ENCODE results near the gene XRCC4. TPM values are rescaled to one million over a fixed set of nuclear protein-coding genes. Genes with fewer than 3 reads are reported as not detected.

The XRCC4 gene
- total and polyA plus RNA-seq, 11 donors = 3.3 to 50.5 (median 8.0) TPM

DNA sequence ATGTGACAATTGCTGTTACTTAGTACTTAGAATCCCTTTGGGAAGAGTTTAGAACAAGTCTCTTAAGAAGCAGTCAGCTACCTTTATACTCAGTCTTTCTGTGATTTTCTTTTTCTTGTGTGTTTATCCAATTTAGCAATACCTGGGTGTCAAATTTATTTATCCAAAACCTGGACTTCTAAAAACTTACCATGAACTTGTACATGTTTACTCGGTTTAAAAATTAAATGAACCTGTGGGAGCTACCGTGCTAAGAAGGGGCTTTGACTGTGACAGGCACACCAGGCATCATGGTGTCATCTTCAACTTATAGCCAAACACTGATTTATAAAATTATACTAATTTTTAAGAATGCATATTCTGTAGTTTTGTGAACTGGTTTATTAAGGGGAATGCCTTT, 96.5 kb downstream of the XRCC4 start:
- WGBS, 4 donors = 96 to 98% (median 97%) methylated on average over 2 of the region's 2 CpGs
- Histone ChIP-seq H3K9me3 (no peaks in the 10 kb centered on the region), H3K4me3 (no peak overlapping the region), H3K27me3 (no peaks in the 10 kb centered on the region), H3K36me3 (no peaks in the 10 kb centered on the region), H3K27ac (no peak overlapping the region), H3K4me1 (peaks cover 0 to 13% (median 0%) of the 10 kb centered on the region in 12 donors)
- intact Hi-C loops (cut with DNase I) = no loop called here
- ATAC-seq = no peak
- DNase-seq = no peak
- TF ChIP-seq, protein P1, sequence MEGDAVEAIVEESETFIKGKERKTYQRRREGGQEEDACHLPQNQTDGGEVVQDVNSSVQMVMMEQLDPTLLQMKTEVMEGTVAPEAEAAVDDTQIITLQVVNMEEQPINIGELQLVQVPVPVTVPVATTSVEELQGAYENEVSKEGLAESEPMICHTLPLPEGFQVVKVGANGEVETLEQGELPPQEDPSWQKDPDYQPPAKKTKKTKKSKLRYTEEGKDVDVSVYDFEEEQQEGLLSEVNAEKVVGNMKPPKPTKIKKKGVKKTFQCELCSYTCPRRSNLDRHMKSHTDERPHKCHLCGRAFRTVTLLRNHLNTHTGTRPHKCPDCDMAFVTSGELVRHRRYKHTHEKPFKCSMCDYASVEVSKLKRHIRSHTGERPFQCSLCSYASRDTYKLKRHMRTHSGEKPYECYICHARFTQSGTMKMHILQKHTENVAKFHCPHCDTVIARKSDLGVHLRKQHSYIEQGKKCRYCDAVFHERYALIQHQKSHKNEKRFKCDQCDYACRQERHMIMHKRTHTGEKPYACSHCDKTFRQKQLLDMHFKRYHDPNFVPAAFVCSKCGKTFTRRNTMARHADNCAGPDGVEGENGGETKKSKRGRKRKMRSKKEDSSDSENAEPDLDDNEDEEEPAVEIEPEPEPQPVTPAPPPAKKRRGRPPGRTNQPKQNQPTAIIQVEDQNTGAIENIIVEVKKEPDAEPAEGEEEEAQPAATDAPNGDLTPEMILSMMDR (IDR thresholded peaks at IDR 0.05) = no peak
- TF ChIP-seq POLR2A (IDR thresholded peaks at IDR 0.05) = no peak

DNA sequence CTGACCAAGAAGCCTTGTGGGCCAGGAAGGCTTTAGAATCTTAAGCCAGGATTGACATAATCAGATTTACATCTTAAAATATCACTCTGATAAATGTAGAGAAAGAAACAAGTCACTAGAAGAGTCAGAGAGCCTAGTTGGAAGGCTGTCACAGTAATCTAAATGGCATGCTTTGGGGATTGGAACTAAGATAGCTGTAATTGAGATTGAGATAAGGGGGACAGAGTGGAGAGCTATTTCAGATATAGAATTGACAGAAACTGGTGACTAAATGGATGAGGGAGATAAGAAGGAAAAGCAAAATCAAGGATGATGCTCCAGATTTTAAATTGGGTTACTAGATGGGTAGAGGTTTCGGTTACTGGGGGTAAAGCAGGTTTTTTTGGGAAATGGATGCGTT, 100.5 kb downstream of the XRCC4 start:
- TF ChIP-seq, protein P1 (IDR thresholded peaks at IDR 0.05) = no peak
- ATAC-seq = no peak
- Histone ChIP-seq H3K27ac (no peak overlapping the region), H3K27me3 (no peaks in the 10 kb centered on the region), H3K9me3 (no peaks in the 10 kb centered on the region), H3K4me1 (peaks cover 0 to 7% (median 0%) of the 10 kb centered on the region in 12 donors), H3K36me3 (no peaks in the 10 kb centered on the region), H3K4me3 (no peak overlapping the region)
- DNase-seq = no peak
- 95 to 98% (median 98%) methylated on average over 2 of the region's 2 CpGs for WGBS, 4 donors
- intact Hi-C loops (cut with DNase I) = no loop called here

DNA sequence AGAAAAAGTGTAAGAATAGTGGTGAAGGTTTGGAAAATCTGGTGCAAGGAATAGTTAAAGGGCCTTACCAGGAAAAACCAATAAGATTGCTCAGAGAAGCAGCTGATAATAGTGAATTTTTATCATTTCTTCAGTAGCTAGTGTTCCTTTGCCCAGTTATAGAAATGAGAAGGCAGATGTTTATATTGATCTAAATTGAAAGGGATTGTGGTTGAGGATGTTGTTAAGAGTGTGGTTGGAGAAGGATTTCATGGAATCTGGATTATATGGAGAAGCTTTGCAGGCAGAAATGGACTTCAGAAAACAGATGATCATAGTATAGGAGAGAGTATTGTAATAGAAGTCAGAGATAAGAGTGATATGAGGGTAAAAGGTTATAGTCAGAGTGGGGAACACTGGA, 102.6 kb downstream of the XRCC4 start:
- Histone ChIP-seq H3K27me3 (no peaks in the 10 kb centered on the region), H3K9me3 (peaks cover 0 to 2% (median 0%) of the 10 kb centered on the region in 12 donors), H3K4me1 (no peaks in the 10 kb centered on the region), H3K36me3 (no peaks in the 10 kb centered on the region), H3K4me3 (no peak overlapping the region), H3K27ac (no peak overlapping the region)
- DNase-seq = no peak
- intact Hi-C loops (cut with DNase I) = no loop called here
- no peak for ATAC-seq
- no peak for TF ChIP-seq POLR2A (IDR thresholded peaks at IDR 0.05)

DNA sequence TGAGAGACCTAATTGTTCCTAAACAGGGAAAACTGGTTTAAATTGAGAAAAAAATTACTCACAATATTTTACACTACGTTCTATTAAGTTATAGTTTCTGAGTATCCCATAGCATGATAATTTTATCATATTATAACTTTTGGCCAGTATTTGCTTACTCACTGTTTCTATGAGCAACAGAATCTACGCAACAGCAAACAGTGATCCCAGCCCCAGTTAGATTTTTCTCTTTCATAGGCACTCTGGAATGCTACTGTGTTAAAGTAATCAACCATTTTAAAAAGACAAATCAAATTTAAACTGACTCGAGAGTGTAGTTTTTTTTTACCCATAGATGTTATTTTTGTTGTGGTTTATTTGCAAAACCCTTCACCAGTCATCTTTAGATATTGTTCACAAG, 107.2 kb downstream of the XRCC4 start:
- no peak overlapping the region for H3K27ac ChIP-seq
- 52 to 82% (median 75%) methylated on average over 3 of the region's 3 CpGs for WGBS, 4 donors
- peaks cover 0 to 14% (median 0%) of the 10 kb centered on the region in 12 donors for H3K9me3 ChIP-seq
- ATAC-seq (no peak), DNase-seq (no peak)
- TF ChIP-seq, protein P1 (IDR thresholded peaks at IDR 0.05) = no peak
- no peak for TF ChIP-seq POLR2A (IDR thresholded peaks at IDR 0.05)
- intact Hi-C loops (cut with DNase I) = no loop called here
- no peaks in the 10 kb centered on the region for H3K4me1 ChIP-seq
- no peak overlapping the region for H3K4me3 ChIP-seq
- no peaks in the 10 kb centered on the region for H3K36me3 ChIP-seq
- H3K27me3 ChIP-seq = no peaks in the 10 kb centered on the region

DNA sequence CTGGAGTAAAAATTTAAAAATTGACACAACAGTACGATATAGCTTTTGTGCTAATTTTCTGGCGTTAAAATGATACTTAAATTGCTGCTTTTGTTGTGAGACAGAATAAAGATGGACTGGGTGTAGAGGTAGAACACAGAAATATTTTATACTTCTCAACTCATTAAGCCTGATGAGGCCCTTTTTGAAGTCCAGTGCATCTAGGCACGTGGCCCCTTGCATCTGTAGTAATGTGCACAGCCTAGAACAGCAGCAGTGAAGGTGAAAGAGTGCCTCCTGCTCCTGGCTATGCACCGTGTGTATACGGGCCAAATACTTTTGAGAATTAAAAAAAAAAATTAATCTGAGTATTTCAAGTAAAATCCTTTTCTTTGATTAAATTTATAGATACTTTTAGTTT, 115.6 kb downstream of the XRCC4 start:
- Histone ChIP-seq H3K36me3 (no peaks in the 10 kb centered on the region), H3K27ac (no peak overlapping the region), H3K9me3 (no peaks in the 10 kb centered on the region), H3K27me3 (no peaks in the 10 kb centered on the region), H3K4me1 (no peaks in the 10 kb centered on the region), H3K4me3 (no peak overlapping the region)
- DNase-seq (no peak), ATAC-seq (no peak)
- TF ChIP-seq, protein P1 (IDR thresholded peaks at IDR 0.05) = no peak
- no peak for TF ChIP-seq POLR2A (IDR thresholded peaks at IDR 0.05)
- 76 to 91% (median 86%) methylated on average over 5 of the region's 5 CpGs for WGBS, 4 donors
- intact Hi-C loops (cut with DNase I) = no loop called here

Measured in heart left ventricle (tissue), 16 donors.